Measurements from ENCODE around the gene RAB25.

The RAB25 gene

DNA sequence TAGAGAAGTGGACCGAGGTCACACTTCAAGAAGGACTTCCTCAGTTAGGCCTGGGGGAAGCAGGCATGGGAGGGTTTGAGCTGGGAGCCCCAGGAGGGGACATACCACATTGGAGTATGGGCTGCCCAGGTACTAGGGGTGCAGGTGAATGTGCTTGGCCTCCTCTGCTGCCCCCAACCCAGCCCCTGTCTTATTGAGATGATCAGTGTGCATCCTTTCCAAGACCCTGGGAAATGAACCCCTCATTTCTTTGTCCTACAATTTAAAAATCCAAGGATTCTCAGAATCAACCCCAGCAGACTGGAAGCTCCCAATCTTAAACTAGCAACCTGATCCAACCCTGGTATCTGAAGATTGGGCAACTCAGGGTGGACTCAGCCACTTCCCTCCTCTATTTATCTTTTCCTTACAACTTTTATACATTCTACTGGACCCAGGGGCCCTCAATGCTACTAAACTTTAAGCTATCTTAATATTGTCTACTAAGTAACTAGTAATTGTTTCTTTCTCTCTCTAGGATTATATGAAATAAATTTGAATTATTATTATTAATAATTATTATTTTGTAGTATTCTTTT lies 12.2 kb downstream of the RAB25 start:
- H3K36me3 ChIP-seq (ENCODE audit: insufficient read depth, low read length): no peaks in the 10 kb centered on the region

DNA sequence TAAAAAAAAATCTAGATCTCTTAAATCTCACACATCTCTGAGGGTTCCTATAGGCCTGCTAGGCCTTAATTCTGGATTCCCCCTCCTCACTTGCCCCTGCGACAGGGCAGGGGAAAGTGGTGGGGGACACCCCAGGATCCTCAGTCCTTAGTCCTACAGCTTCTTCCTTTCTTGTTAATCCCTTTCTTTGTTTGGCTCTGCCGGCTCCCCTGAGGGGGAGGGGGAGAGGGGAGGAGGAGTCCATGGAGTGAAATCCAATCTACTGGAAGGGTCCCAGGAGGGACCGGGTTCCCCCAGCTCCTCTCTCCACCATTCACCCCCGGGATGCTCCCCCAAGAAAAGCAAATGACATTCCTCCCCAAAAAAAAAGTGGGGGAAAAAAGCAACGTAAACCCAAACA lies 12.8 kb downstream of the RAB25 start:
- no peak overlapping the region for H3K4me3 ChIP-seq (ENCODE audit: low read depth in 1 of 2, low read length in 2 of 2)
- no peaks in the 10 kb centered on the region for H3K36me3 ChIP-seq (ENCODE audit: insufficient read depth, low read length)
- H3K27me3 ChIP-seq (ENCODE audit: control insufficient read depth in 1 of 2, insufficient read depth in 2 of 2, low read length in 2 of 2): peaks cover 0 to 8% of the 10 kb centered on the region in 2 donors
- H3K27ac ChIP-seq (ENCODE audit: low read depth, low read length): no peak overlapping the region
- peaks cover 7% of the 10 kb centered on the region for H3K4me1 ChIP-seq (ENCODE audit: insufficient read depth, low read length)
- no peak overlapping the region for H3K9ac ChIP-seq (ENCODE audit: low read length)
- no peaks in the 10 kb centered on the region for H3K9me3 ChIP-seq (ENCODE audit: low read length)

More for the DNA sequence above, 12.2 kb downstream of the RAB25 start:
- Histone ChIP-seq H3K27ac (ENCODE audit: low read depth, low read length) (no peak overlapping the region), H3K4me1 (ENCODE audit: insufficient read depth, low read length) (peaks cover 7% of the 10 kb centered on the region), H3K9ac (ENCODE audit: low read length) (no peak overlapping the region), H3K9me3 (ENCODE audit: low read length) (no peaks in the 10 kb centered on the region), H3K27me3 (ENCODE audit: control insufficient read depth in 1 of 2, insufficient read depth in 2 of 2, low read length in 2 of 2) (peaks cover 0 to 8% of the 10 kb centered on the region in 2 donors), H3K4me3 (ENCODE audit: low read depth in 1 of 2, low read length in 2 of 2) (no peak overlapping the region)

DNA sequence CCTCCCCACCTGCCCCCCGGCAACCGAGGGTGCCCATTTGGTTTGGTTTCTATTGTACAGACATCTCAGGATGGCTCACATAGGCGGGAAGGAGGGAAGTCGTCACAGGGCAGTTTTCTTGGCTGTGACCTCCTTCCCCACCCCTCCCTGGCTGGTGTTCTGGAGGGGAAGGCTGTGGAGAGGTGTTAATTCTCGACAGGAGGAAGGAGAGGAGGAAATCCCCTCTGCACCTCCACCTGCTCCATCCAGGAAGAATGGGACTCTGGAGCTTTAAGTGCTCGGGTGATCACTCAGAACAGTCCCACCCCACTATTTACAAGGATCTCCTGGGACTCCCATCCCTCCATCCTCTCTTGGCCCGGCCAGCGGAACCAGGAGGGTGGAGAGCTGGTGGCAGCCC lies 13.7 kb downstream of the RAB25 start:
- Histone ChIP-seq H3K27ac (ENCODE audit: low read depth, low read length) (no peak overlapping the region), H3K36me3 (ENCODE audit: insufficient read depth, low read length) (no peaks in the 10 kb centered on the region), H3K9ac (ENCODE audit: low read length) (no peak overlapping the region), H3K9me3 (ENCODE audit: low read length) (no peaks in the 10 kb centered on the region), H3K4me3 (ENCODE audit: low read depth in 1 of 2, low read length in 2 of 2) (no peak overlapping the region), H3K27me3 (ENCODE audit: control insufficient read depth in 1 of 2, insufficient read depth in 2 of 2, low read length in 2 of 2) (peaks cover 0 to 8% of the 10 kb centered on the region in 2 donors), H3K4me1 (ENCODE audit: insufficient read depth, low read length) (peaks cover 7% of the 10 kb centered on the region)

DNA sequence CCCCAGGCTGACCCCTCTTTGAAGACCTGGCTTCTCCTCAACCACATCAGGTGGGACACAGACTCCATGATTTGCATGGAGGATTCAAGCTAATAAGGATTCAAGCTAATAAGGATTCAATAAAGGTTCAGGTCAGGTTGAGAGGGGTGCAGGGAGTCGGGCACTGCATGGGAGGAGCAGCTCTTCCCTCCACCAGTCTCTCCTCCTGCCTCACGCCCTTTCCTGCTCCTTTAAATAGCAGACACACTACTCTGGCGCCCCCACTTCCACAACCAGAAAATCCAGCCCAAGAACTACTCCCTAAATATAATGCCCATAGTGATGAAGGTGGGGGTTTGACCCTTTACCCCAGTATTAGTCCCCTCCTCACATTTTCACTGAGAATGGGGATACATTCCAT lies 14.2 kb downstream of the RAB25 start:
- H3K27me3 ChIP-seq (ENCODE audit: control insufficient read depth in 1 of 2, insufficient read depth in 2 of 2, low read length in 2 of 2): peaks cover 0 to 5% of the 10 kb centered on the region in 2 donors
- H3K9me3 ChIP-seq (ENCODE audit: low read length): no peaks in the 10 kb centered on the region
- no peak overlapping the region for H3K4me3 ChIP-seq (ENCODE audit: low read depth in 1 of 2, low read length in 2 of 2)
- no peak overlapping the region for H3K9ac ChIP-seq (ENCODE audit: low read length)
- no peaks in the 10 kb centered on the region for H3K36me3 ChIP-seq (ENCODE audit: insufficient read depth, low read length)
- H3K27ac ChIP-seq (ENCODE audit: low read depth, low read length): no peak overlapping the region
- H3K4me1 ChIP-seq (ENCODE audit: insufficient read depth, low read length): peaks cover 7% of the 10 kb centered on the region

DNA sequence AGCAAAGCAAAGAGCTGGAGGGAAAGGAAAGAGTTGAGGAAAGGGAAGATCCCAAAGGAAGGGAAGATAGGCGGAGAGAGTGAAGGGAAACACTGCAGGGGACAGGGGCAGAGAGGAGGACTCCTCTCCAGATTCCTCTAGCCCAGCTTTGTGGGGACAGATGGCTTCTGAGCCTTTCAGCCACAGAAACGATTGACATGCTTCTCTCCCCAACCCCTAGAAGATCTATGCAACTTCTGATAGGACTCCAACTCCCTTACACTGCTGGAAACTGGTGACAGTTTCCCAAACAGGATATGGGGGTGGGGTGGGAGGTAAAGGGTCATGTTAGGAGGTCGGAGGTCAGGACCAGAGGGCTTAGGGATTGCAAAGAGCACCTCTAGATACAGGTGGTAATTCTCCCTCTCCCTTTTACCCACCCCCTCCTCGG lies 14.8 kb downstream of the RAB25 start:
- H3K4me3 ChIP-seq (ENCODE audit: low read depth in 1 of 2, low read length in 2 of 2): peak overlapping the region in 1 of 2 donors; percentile 68
- peak overlapping the region; percentile 40 for H3K9ac ChIP-seq (ENCODE audit: low read length)
- no peak overlapping the region for H3K27ac ChIP-seq (ENCODE audit: low read depth, low read length)

DNA sequence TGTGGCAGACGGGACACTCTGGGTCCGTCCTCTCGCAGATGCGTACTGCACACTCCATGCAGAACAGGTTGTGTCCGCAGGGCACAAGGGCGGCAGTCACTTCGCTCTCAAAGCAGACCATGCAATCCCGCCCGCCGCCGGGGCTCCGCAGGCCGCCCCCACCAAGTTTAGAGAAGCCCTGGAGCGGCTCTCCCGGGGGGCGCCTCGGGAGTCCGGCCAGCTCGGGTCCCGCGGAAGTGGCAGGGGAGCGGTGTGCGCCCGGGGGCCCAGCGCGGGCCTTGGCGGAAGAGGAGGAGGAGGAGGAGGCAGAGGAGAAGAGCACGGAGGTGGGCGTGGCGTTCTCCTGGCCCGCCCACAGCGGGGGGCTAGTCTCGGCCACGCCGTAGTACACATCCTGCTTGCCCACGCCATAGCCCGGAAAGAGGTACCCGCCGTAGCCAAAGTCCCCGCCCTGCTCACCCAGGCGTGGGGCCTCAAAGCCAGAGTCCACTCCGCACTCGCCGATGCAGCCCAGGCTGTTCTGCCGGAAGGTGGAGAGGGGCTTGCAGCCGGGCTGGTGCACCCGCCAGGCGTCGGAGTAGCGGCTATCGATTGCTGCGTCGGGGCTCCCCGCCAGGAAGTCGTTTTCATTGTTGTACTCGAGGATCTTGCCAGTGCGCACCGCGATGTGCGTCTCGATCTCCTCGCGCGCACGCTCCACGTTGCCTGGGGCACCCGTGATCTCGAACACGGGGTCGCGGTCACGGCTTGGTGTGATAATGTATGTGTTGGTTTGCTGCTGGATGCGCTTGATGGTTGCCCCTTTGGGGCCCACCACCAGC lies 15.9 kb downstream of the RAB25 start:
- H3K36me3 ChIP-seq (ENCODE audit: insufficient read depth, low read length): no peaks in the 10 kb centered on the region
- H3K4me1 ChIP-seq (ENCODE audit: insufficient read depth, low read length): peaks cover 11% of the 10 kb centered on the region
- H3K9ac ChIP-seq (ENCODE audit: low read length): peak overlapping the region; percentile 40
- peak overlapping the region; percentile 27 for H3K27ac ChIP-seq (ENCODE audit: low read depth, low read length)
- no peaks in the 10 kb centered on the region for H3K9me3 ChIP-seq (ENCODE audit: low read length)
- peak overlapping the region; percentile 31 to 68 for H3K4me3 ChIP-seq (ENCODE audit: low read depth in 1 of 2, low read length in 2 of 2)
- H3K27me3 ChIP-seq (ENCODE audit: control insufficient read depth in 1 of 2, insufficient read depth in 2 of 2, low read length in 2 of 2): no peaks in the 10 kb centered on the region

More for the DNA sequence above, 14.8 kb downstream of the RAB25 start:
- Histone ChIP-seq H3K36me3 (ENCODE audit: insufficient read depth, low read length) (no peaks in the 10 kb centered on the region), H3K9me3 (ENCODE audit: low read length) (no peaks in the 10 kb centered on the region), H3K4me1 (ENCODE audit: insufficient read depth, low read length) (peaks cover 7% of the 10 kb centered on the region), H3K27me3 (ENCODE audit: control insufficient read depth in 1 of 2, insufficient read depth in 2 of 2, low read length in 2 of 2) (no peaks in the 10 kb centered on the region)

DNA sequence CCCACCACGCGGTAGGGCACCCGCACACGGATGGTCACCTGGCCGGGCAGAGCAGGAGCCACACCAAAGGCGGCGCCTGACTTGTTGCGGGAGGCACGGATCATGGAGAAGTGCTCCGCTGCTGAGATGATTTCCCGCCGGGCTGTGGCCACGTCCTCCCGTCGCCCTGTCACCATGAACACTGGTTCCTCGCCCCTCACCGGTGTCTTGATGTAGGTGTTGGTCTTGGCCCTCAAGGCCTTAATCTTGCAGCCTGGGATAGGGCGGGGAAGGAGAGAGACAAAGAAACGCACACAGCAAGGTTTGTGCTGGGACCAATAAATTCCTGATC lies 16.4 kb downstream of the RAB25 start:
- H3K27ac ChIP-seq (ENCODE audit: low read depth, low read length): no peak overlapping the region
- H3K27me3 ChIP-seq (ENCODE audit: control insufficient read depth in 1 of 2, insufficient read depth in 2 of 2, low read length in 2 of 2): no peaks in the 10 kb centered on the region
- peaks cover 11% of the 10 kb centered on the region for H3K4me1 ChIP-seq (ENCODE audit: insufficient read depth, low read length)
- H3K9me3 ChIP-seq (ENCODE audit: low read length): no peaks in the 10 kb centered on the region
- no peaks in the 10 kb centered on the region for H3K36me3 ChIP-seq (ENCODE audit: insufficient read depth, low read length)
- H3K4me3 ChIP-seq (ENCODE audit: low read depth in 1 of 2, low read length in 2 of 2): peak overlapping the region in 1 of 2 donors; percentile 45
- no peak overlapping the region for H3K9ac ChIP-seq (ENCODE audit: low read length)

DNA sequence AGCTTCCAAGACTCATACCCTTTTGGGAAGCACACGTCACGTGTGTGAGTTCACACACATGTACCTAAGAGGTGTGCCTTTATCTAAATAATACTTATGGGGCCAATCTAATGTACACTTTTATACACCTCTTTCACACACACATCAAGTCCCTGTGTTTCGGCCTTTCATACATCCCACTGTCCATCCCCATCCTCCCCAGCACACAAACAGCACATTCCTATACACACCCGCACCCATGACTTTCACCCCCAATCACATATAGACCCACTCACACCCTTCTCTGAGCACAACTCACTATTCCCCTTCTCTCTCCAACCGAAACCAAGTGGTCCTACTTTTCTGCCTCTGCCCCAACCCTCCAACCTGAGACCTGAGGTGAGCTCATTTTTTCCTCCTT lies 17.8 kb downstream of the RAB25 start:
- no peaks in the 10 kb centered on the region for H3K9me3 ChIP-seq (ENCODE audit: low read length)
- no peak overlapping the region for H3K9ac ChIP-seq (ENCODE audit: low read length)
- no peaks in the 10 kb centered on the region for H3K27me3 ChIP-seq (ENCODE audit: control insufficient read depth in 1 of 2, insufficient read depth in 2 of 2, low read length in 2 of 2)
- H3K4me3 ChIP-seq (ENCODE audit: low read depth in 1 of 2, low read length in 2 of 2): no peak overlapping the region
- H3K36me3 ChIP-seq (ENCODE audit: insufficient read depth, low read length): no peaks in the 10 kb centered on the region
- no peak overlapping the region for H3K27ac ChIP-seq (ENCODE audit: low read depth, low read length)
- peaks cover 17% of the 10 kb centered on the region for H3K4me1 ChIP-seq (ENCODE audit: insufficient read depth, low read length)

DNA sequence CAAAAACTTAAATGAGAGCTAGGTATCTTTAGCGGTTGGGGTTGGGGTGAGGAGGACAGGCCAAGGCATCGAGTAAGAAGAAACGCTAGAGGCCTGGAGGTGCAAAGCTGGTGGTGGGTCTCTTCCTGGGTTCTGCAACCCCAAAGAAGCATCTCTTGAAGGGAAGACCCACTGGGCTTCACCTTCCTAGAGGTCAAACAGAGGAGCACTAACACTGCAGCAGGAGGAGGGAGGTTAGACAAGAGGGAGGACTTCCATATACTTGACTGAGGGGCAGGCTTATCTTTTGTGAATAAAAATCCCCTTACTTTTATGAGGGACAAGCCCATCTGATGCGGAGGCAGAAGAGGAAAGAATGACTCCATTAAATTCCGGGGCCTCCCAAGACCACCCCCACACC lies 18.8 kb downstream of the RAB25 start:
- H3K4me3 ChIP-seq (ENCODE audit: low read depth in 1 of 2, low read length in 2 of 2): no peak overlapping the region

DNA sequence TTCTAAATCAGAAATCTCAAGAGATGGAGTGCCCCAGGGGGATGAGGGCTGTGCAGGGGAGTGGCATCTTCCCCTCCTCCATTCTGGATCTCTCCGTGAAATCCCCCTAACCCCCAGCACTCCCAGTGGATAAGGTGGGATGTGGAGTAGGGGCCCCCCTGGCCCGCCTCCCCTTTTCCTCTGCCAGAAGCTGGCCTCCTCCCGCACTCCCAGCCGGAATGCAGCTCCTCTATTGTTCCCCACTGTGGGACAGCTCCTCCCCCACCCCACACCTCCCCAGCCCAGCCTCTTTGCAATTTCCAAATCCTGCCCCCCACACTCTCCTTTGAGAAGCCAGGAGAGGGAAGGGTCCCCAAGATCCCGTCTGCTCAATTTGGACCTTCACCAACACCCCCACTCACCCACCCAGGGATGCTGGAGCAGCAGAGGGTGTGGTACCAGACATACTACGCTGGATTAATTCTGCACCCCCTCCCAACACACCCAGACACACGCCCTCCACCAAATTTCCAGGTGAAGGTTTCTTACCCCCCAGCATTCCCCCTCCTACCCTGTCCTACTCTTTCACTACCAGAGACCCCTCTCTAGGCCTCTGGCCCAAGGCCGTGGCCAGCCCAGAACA lies 19.4 kb downstream of the RAB25 start:
- H3K4me1 ChIP-seq (ENCODE audit: insufficient read depth, low read length): peaks cover 17% of the 10 kb centered on the region
- H3K9ac ChIP-seq (ENCODE audit: low read length): no peak overlapping the region
- no peaks in the 10 kb centered on the region for H3K36me3 ChIP-seq (ENCODE audit: insufficient read depth, low read length)
- no peak overlapping the region for H3K27ac ChIP-seq (ENCODE audit: low read depth, low read length)
- H3K4me3 ChIP-seq (ENCODE audit: low read depth in 1 of 2, low read length in 2 of 2): no peak overlapping the region
- no peaks in the 10 kb centered on the region for H3K27me3 ChIP-seq (ENCODE audit: control insufficient read depth in 1 of 2, insufficient read depth in 2 of 2, low read length in 2 of 2)
- no peaks in the 10 kb centered on the region for H3K9me3 ChIP-seq (ENCODE audit: low read length)

More for the DNA sequence above, 18.8 kb downstream of the RAB25 start:
- Histone ChIP-seq H3K27ac (ENCODE audit: low read depth, low read length) (no peak overlapping the region), H3K27me3 (ENCODE audit: control insufficient read depth in 1 of 2, insufficient read depth in 2 of 2, low read length in 2 of 2) (no peaks in the 10 kb centered on the region), H3K36me3 (ENCODE audit: insufficient read depth, low read length) (no peaks in the 10 kb centered on the region), H3K9ac (ENCODE audit: low read length) (no peak overlapping the region), H3K4me1 (ENCODE audit: insufficient read depth, low read length) (peaks cover 17% of the 10 kb centered on the region), H3K9me3 (ENCODE audit: low read length) (no peaks in the 10 kb centered on the region)

DNA sequence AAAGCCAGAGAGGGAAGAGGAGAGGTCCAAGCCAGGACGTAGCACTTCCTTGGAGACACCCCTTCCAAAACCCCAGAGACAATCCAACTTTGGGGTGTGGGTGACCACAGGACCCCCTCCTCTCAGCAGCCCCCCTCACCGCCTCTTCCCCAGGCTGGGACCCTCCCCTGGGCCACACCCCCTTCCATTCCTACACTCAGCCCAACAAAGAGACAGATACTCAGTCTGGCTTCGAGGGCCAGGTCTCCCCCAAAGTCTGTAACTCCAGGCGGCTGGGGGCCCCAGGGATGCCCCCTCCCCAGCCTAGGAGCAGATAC lies 19.9 kb downstream of the RAB25 start:
- Histone ChIP-seq H3K27me3 (ENCODE audit: control insufficient read depth in 1 of 2, insufficient read depth in 2 of 2, low read length in 2 of 2) (no peaks in the 10 kb centered on the region), H3K36me3 (ENCODE audit: insufficient read depth, low read length) (no peaks in the 10 kb centered on the region), H3K4me3 (ENCODE audit: low read depth in 1 of 2, low read length in 2 of 2) (no peak overlapping the region), H3K27ac (ENCODE audit: low read depth, low read length) (no peak overlapping the region), H3K4me1 (ENCODE audit: insufficient read depth, low read length) (peaks cover 14% of the 10 kb centered on the region), H3K9me3 (ENCODE audit: low read length) (no peaks in the 10 kb centered on the region), H3K9ac (ENCODE audit: low read length) (no peak overlapping the region)
